Thoracic aorta (tissue), 2 donors: ENCODE data around the gene BPI. TPM values are rescaled to one million over a fixed set of nuclear protein-coding genes. Genes with fewer than 3 reads are reported as not detected.
"Not testable (repeated sequence)": the region's sequence is repeated elsewhere in the genome, so short reads cannot be mapped to it uniquely, and the experiment has no call there.

Experiments used
- ATAC-seq: fragments of 150-250 bp; one replicate; pipeline ENCODE4 v1.8.0; 2017; ENCODE audit warnings: low read depth; ENCODE audit not compliant: insufficient number of reproducible peaks, low FRiP score
- DNase-seq: peaks from one replicate; pipeline ENCODE4 v3.0.0-alpha.2; 2020; ENCODE audit warnings: low spot score
- H3K27ac ChIP-seq, 2 donors: fragments of 200-600 bp; sonication (generic); 1 replicate in 1 of 2; 2 replicates in 1 of 2; pipeline ENCODE4 v1.5.1; 2016; ENCODE audit warnings: mild to moderate bottlenecking in 2 of 2, moderate library complexity in 2 of 2
- H3K27me3 ChIP-seq: fragments of 200-600 bp; sonication (generic); replicated peaks from 2 replicates; pipeline ENCODE4 v1.6.0; 2016; ENCODE audit warnings: mild to moderate bottlenecking; ENCODE audit not compliant: insufficient read depth
- H3K36me3 ChIP-seq: fragments of 200-600 bp; sonication (generic); one replicate; pipeline ENCODE4 v1.5.1; 2016
- H3K4me1 ChIP-seq, 2 donors: fragments of 200-600 bp; sonication (generic); 1 replicate in 1 of 2; 2 replicates in 1 of 2; pipeline versions ENCODE4 v1.5.1 to v1.6.0; 2016; ENCODE audit warnings: low read depth in 2 of 2, mild to moderate bottlenecking in 1 of 2; ENCODE audit not compliant: control insufficient read depth in 1 of 2
- H3K4me3 ChIP-seq: fragments of 200-600 bp; sonication (generic); 2 replicates; pipeline ENCODE4 v1.5.1; 2016; ENCODE audit warnings: mild to moderate bottlenecking
- H3K9me3 ChIP-seq: fragments of 200-600 bp; sonication (generic); 2 replicates; pipeline ENCODE4 v1.5.1; 2016
- total RNA-seq, 2 donors: library from RNA; depleted of rRNA; stranded (reverse); fragments of >200 nt; gene quantifications; one replicate each; pipeline versions ENCODE4 v1.1.0 to v1.2.3, GENCODE V29; 2016
- TF ChIP-seq, protein P1 (sequence below): fragments of 200-600 bp; sonication (generic); IDR thresholded peaks from one replicate; pipeline ENCODE4 v1.5.1; 2019; ENCODE audit warnings: antibody characterized with exemption

Gene BPI
- 1 to 10 TPM in 1 of 2 donors, under 1 TPM in 1; 0.35 to 4.1 TPM for total RNA-seq

DNA sequence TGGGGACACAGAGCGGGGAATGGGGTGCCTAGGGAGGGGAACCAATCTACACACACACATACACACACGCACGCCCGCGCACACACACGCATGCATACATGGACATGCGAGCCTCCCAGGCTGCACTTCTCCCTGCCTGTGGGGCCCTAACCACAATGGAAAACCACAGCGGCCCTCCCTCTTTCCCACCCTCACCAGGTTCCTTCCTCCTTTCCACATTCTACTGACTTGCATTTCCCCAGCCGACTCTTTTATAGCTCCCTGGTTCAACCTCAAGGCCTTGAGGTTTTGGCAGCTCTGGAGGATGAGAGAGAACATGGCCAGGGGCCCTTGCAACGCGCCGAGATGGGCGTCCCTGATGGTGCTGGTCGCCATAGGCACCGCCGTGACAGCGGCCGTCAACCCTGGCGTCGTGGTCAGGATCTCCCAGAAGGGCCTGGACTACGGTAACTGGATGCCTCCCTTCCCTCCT is at the start of gene BPI:
BPI (plus strand) TSS at position 249 of the 472 bp plus-strand sequence; CDS start at position 317, 68 bp downstream.
- Histone ChIP-seq H3K4me1 (peaks cover 7 to 9% of the 10 kb centered on the region in 2 donors), H3K27me3 (no peaks in the 10 kb centered on the region), H3K9me3 (no peaks in the 10 kb centered on the region), H3K27ac (no peak within 1 kb of the TSS), H3K4me3 (no peak within 1 kb of the TSS), H3K36me3 (no peaks in the 10 kb centered on the region)
- TF ChIP-seq, protein P1, sequence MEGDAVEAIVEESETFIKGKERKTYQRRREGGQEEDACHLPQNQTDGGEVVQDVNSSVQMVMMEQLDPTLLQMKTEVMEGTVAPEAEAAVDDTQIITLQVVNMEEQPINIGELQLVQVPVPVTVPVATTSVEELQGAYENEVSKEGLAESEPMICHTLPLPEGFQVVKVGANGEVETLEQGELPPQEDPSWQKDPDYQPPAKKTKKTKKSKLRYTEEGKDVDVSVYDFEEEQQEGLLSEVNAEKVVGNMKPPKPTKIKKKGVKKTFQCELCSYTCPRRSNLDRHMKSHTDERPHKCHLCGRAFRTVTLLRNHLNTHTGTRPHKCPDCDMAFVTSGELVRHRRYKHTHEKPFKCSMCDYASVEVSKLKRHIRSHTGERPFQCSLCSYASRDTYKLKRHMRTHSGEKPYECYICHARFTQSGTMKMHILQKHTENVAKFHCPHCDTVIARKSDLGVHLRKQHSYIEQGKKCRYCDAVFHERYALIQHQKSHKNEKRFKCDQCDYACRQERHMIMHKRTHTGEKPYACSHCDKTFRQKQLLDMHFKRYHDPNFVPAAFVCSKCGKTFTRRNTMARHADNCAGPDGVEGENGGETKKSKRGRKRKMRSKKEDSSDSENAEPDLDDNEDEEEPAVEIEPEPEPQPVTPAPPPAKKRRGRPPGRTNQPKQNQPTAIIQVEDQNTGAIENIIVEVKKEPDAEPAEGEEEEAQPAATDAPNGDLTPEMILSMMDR, result no peak
- no peak for DNase-seq
- no peak for ATAC-seq

DNA sequence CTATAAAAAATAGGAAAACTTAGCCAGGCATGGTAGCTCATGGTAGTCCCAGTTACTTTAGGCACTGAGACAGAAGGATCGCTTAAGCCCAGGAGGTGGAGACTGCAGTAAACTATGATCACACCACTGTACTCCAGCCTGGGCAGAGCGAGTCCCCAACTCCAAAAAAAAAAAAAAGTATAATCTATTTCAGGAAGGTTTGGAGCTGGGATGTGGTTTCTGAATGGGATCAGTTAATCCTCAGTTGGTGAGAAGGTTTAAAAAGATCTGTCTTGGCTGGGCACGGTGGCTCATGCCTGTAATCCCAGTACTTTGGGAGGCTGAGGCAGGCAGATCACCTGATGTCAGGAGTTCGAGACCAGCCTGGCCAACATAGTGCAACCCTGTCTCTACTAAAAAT is 49.3 kb upstream of the BPI start:
- not testable (repeated sequence) for H3K4me3 ChIP-seq, DNase-seq, H3K36me3 ChIP-seq, H3K27me3 ChIP-seq, ATAC-seq, H3K9me3 ChIP-seq
- Histone ChIP-seq H3K27ac (peak overlapping the region; percentile 80 to 85), H3K4me1 (peaks cover 36 to 87% of the 10 kb centered on the region in 2 donors)

DNA sequence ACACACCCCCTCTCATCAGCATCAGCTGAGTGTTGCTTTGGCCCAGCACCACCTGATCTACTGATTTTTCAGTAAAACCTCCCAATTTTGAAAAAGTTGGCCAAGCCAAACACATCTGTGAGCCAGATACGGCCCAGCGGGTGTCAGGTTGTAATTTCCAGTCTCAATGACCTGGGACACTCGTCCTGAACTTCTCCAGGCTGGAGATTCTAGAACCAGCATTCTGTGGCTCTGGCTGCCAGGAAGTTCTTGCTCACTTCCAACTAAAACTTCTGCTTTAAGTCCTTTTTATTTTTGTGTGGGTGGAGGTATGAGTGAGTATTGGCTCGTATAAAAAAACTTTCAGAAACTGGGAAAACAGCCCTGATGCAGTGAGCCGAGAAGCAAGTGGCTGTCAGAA is 48.6 kb upstream of the BPI start:
- DNase-seq (no peak), ATAC-seq (no peak)
- H3K27me3 ChIP-seq, result no peaks in the 10 kb centered on the region
- H3K4me3 ChIP-seq, result no peak overlapping the region
- no peaks in the 10 kb centered on the region for H3K9me3 ChIP-seq
- H3K27ac ChIP-seq, result peak overlapping the region; percentile 80 to 85
- TF ChIP-seq, protein P1, result no peak
- peaks cover 36 to 81% of the 10 kb centered on the region in 2 donors for H3K4me1 ChIP-seq
- H3K36me3 ChIP-seq, result no peaks in the 10 kb centered on the region

DNA sequence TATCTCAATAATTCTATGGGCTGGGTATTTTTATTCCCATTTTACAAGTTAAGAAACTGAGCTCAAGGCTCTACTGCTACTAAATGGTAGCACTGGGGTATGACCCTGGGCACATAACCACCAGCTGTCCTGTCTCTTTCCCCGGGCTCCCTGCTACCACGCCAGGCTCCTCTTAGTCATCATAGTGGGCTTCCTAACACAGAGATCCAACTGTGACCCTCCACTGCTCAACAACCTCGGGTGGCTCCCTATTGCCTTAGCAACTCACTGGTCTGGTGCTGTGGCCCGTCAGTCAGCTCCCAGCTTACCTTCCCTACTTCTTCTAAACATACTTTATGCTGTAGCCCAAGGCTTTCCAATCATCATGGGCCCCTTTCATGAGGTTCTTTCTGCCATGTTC is 47.9 kb upstream of the BPI start:
- TF ChIP-seq, protein P1, result no peak
- Histone ChIP-seq H3K27ac (peak overlapping the region; percentile 80 to 85), H3K36me3 (no peaks in the 10 kb centered on the region), H3K4me1 (peaks cover 36 to 83% of the 10 kb centered on the region in 2 donors), H3K27me3 (no peaks in the 10 kb centered on the region), H3K9me3 (no peaks in the 10 kb centered on the region), H3K4me3 (peak overlapping the region; percentile 5)
- DNase-seq, result no peak
- no peak for ATAC-seq

DNA sequence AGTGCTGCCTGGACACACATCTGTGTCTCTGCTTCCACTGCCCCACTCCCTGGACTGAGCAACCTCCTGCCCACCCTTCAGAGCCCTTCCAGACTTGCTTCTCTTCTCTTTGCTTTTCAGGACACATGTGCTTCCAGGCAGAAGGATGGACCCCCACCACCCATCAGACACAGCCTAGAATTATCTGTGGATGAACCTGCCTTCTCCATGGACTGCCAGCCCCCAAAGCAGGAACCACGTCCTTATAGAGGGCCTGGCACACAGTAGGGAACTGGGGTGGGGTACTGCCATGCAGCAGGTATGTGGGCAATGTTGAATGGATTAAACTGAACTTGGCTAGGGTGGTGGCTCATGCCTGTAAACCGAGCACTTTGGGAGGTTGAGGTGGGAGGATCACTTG is 47.0 kb upstream of the BPI start:
- TF ChIP-seq, protein P1, result no peak
- no peaks in the 10 kb centered on the region for H3K9me3 ChIP-seq
- peaks cover 36 to 77% of the 10 kb centered on the region in 2 donors for H3K4me1 ChIP-seq
- no peaks in the 10 kb centered on the region for H3K36me3 ChIP-seq
- H3K27ac ChIP-seq, result peak overlapping the region; percentile 80 to 85
- DNase-seq (no peak), ATAC-seq (no peak)
- H3K4me3 ChIP-seq, result no peak overlapping the region
- no peaks in the 10 kb centered on the region for H3K27me3 ChIP-seq
